WTC11 (cell line): Measurements from ENCODE around the gene ZNF276.

ENCODE experiments used
- CTCF ChIP-seq: fragments of 200-600 bp; IDR thresholded peaks from 2 replicates; pipeline ENCODE4 v1.8.0; 2022; ENCODE audit warnings: antibody characterized with exemption
- E2F5 ChIP-seq: sonication (generic); formaldehyde crosslinking; IDR thresholded peaks from 2 replicates; pipeline ENCODE4 v1.8.1; 2022; ENCODE audit warnings: mild to moderate bottlenecking, moderate library complexity, missing genetic modification reagents
- FOXJ3 ChIP-seq: sonication (generic); formaldehyde crosslinking; IDR thresholded peaks from 2 replicates; pipeline ENCODE4 v1.9.0; 2021; ENCODE audit warnings: missing genetic modification reagents, mild to moderate bottlenecking, borderline replicate concordance
- MLX ChIP-seq: sonication (generic); formaldehyde crosslinking; IDR thresholded peaks from 2 replicates; pipeline ENCODE4 v1.8.1; 2023; ENCODE audit warnings: mild to moderate bottlenecking, missing genetic modification reagents, moderate library complexity
- NR2C2 ChIP-seq: sonication (generic); formaldehyde crosslinking; IDR thresholded peaks from 2 replicates; pipeline ENCODE4 v1.8.0; 2022; ENCODE audit warnings: mild to moderate bottlenecking, missing genetic modification reagents

GRCh38 chr16:89697161-89697615 is 24.1 kb upstream of the ZNF276 start:
- no peak for TF ChIP-seq CTCF
- no peak for TF ChIP-seq E2F5 (CRISPR knock-in tag)
- no peak for TF ChIP-seq MLX (CRISPR knock-in tag)
- TF ChIP-seq NR2C2, result no peak
- TF ChIP-seq FOXJ3 (CRISPR knock-in tag), result no peak
